ENCODE results near the gene TTC7B.

DNA sequence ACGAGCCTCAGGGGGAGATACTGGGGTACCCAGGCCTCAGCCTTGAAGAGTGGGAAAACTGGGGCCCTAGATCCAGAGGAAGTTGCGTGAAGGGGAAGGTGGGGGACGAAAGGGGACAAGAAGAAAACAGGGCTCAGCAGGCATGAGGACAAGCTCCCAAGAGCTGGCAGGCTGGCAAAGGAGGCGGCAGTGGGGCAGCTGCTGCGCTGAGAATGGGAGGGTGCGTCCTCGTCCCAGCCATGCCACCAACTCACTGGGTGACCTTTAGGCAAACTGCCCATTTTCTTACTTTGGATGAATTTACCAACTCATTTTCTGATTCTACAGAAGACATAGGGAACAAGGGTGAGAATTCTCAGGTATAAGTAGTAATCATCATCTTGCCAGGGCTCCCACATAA lies 133.6 kb downstream of the TTC7B start:
- TF ChIP-seq POLR2A (IDR thresholded peaks at IDR 0.05): no peak
- TF ChIP-seq, protein P1, sequence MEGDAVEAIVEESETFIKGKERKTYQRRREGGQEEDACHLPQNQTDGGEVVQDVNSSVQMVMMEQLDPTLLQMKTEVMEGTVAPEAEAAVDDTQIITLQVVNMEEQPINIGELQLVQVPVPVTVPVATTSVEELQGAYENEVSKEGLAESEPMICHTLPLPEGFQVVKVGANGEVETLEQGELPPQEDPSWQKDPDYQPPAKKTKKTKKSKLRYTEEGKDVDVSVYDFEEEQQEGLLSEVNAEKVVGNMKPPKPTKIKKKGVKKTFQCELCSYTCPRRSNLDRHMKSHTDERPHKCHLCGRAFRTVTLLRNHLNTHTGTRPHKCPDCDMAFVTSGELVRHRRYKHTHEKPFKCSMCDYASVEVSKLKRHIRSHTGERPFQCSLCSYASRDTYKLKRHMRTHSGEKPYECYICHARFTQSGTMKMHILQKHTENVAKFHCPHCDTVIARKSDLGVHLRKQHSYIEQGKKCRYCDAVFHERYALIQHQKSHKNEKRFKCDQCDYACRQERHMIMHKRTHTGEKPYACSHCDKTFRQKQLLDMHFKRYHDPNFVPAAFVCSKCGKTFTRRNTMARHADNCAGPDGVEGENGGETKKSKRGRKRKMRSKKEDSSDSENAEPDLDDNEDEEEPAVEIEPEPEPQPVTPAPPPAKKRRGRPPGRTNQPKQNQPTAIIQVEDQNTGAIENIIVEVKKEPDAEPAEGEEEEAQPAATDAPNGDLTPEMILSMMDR (IDR thresholded peaks at IDR 0.05 in 4 of 5, conservative IDR thresholded peaks at IDR 0.05 in 1 of 5): no peak

Data from gastrocnemius medialis (tissue), 4 donors.